ENCODE data around the gene SAMD4B. TPM values are rescaled to one million over a fixed set of nuclear protein-coding genes. Genes with fewer than 3 reads are reported as not detected.
"Not testable (repeated sequence)": the region's sequence is repeated elsewhere in the genome, so short reads cannot be mapped to it uniquely, and the experiment has no call there.

The SAMD4B gene
- total RNA-seq, 4 donors from 2014 or later = 49.1 to 131 (median 75.2) TPM

- intact Hi-C loops (cut with DNase I) = no loop called here
- H3K36me3 ChIP-seq = peaks cover 41 to 100% (median 70%) of the 10 kb centered on the region in 3 donors
- peak overlapping the region in 1 of 4 donors; percentile 10 for H3K27ac ChIP-seq
- H3K27me3 ChIP-seq = no peaks in the 10 kb centered on the region
- 60 to 68% methylated on average over 1 to 3 of the region's 18 CpGs for WGBS, 2 donors
- DNase-seq = no peak
- no peak overlapping the region for H3K4me3 ChIP-seq
- H3K4me1 ChIP-seq = peaks cover 0 to 15% (median 14%) of the 10 kb centered on the region in 3 donors
- H3K9me3 ChIP-seq = no peaks in the 10 kb centered on the region
- TF ChIP-seq, protein P1, sequence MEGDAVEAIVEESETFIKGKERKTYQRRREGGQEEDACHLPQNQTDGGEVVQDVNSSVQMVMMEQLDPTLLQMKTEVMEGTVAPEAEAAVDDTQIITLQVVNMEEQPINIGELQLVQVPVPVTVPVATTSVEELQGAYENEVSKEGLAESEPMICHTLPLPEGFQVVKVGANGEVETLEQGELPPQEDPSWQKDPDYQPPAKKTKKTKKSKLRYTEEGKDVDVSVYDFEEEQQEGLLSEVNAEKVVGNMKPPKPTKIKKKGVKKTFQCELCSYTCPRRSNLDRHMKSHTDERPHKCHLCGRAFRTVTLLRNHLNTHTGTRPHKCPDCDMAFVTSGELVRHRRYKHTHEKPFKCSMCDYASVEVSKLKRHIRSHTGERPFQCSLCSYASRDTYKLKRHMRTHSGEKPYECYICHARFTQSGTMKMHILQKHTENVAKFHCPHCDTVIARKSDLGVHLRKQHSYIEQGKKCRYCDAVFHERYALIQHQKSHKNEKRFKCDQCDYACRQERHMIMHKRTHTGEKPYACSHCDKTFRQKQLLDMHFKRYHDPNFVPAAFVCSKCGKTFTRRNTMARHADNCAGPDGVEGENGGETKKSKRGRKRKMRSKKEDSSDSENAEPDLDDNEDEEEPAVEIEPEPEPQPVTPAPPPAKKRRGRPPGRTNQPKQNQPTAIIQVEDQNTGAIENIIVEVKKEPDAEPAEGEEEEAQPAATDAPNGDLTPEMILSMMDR (IDR thresholded peaks at IDR 0.05) = no peak
- TF ChIP-seq POLR2A (IDR thresholded peaks at IDR 0.05) = no peak
Observed at GRCh38 chr19:39377373-39378362, 35.4 kb downstream of the SAMD4B start.

DNA sequence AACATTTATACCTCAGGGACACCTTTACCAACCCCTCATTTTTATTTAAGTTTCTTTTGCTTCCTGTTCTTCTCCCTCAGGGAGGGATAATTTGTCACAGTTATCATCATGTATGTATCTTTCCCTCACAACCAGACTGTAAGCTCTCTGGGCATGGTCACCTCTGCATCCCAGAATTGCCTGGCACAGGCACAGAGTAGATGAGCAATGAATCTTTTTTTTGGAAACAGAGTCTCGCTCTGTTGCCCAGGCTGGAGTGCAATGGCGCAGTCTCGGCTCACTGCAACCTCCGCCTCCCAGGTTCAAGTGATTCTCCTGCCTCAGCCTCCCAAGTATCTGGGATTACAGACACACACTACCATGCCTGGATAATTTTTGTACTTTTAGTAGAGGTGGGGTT, 37.1 kb downstream of the SAMD4B start:
- H3K9me3 ChIP-seq; H3K27ac ChIP-seq; intact Hi-C loops (cut with DNase I); H3K27me3 ChIP-seq; H3K4me1 ChIP-seq; DNase-seq; H3K4me3 ChIP-seq: not testable (repeated sequence)
- 85 to 100% methylated on average over 2 to 4 of the region's 4 CpGs for WGBS, 2 donors
- H3K36me3 ChIP-seq = peaks cover 48 to 100% (median 70%) of the 10 kb centered on the region in 3 donors

GRCh38 chr19:39379865-39380396, 37.7 kb downstream of the SAMD4B start:
- intact Hi-C loops (cut with DNase I) = no loop called here
- H3K4me3 ChIP-seq = no peak overlapping the region
- H3K9me3 ChIP-seq = no peaks in the 10 kb centered on the region
- no peak for DNase-seq
- H3K27me3 ChIP-seq = no peaks in the 10 kb centered on the region
- WGBS, 2 donors = 91 to 93% methylated on average over 12 to 13 of the region's 14 CpGs
- H3K27ac ChIP-seq = no peak overlapping the region
- peaks cover 48 to 100% (median 70%) of the 10 kb centered on the region in 3 donors for H3K36me3 ChIP-seq
- no peaks in the 10 kb centered on the region for H3K4me1 ChIP-seq
- TF ChIP-seq, protein P1 (IDR thresholded peaks at IDR 0.05) = no peak
- TF ChIP-seq POLR2A (IDR thresholded peaks at IDR 0.05) = no peak

DNA sequence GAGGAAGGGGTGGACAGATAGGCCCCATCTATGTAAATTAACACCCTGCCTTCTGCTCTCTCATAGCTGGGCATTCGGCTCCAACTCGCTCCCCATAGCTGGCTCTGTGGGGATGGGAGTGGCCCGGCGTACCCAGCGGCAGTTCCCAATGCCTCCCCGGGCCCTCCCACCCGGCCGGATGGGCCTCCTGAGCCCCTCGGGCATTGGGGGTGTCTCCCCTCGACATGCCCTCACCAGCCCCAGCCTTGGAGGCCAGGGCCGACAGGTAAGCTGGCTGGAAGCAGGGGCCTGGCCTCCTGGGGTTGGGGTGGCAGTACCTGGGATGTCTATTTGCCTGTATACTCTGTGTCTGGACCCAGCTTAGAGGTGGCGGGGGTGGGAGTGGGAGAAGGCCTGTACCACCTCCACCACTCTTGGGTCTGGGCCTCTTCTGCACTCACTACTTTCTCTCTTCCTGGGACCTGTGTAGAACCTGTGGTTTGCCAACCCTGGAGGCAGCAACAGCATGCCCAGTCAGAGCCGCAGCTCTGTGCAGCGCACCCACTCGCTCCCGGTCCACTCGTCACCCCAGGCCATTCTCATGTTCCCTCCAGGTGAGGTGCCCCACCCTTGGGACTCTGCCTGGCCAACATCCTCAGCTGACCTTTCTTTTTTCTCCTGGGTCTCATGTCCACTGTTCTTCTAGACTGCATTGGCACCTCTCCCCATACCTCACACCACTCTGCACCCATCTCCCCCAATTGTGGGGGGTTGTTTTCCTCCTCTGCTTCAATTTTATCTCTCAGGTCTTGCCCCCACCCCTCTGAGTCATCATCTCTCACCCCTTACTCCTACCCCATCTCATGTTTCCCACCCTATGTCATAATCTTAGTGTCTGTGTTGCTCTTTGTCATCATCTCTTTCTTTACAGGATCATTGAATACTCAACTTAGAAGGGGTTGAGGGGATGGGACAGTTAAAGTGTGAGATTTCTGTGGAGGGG, 38.6 kb downstream of the SAMD4B start:
- intact Hi-C loops (cut with DNase I) = no loop called here
- WGBS, 2 donors = 87 to 89% methylated on average over 6 to 11 of the region's 17 CpGs
- Histone ChIP-seq H3K4me1 (no peaks in the 10 kb centered on the region), H3K27me3 (no peaks in the 10 kb centered on the region), H3K36me3 (peaks cover 46 to 100% (median 65%) of the 10 kb centered on the region in 3 donors), H3K27ac (no peak overlapping the region), H3K4me3 (no peak overlapping the region), H3K9me3 (no peaks in the 10 kb centered on the region)
- DNase-seq = no peak
- no peak for TF ChIP-seq POLR2A (IDR thresholded peaks at IDR 0.05)
- TF ChIP-seq, protein P1 (IDR thresholded peaks at IDR 0.05) = no peak

GRCh38 chr19:39381910-39382611, 39.8 kb downstream of the SAMD4B start:
- Histone ChIP-seq H3K27ac (no peak overlapping the region), H3K4me3 (no peak overlapping the region), H3K27me3 (no peaks in the 10 kb centered on the region), H3K4me1 (no peaks in the 10 kb centered on the region), H3K36me3 (peaks cover 39 to 100% (median 62%) of the 10 kb centered on the region in 3 donors), H3K9me3 (no peaks in the 10 kb centered on the region)
- TF ChIP-seq, protein P1 (IDR thresholded peaks at IDR 0.05) = no peak
- no peak for TF ChIP-seq POLR2A (IDR thresholded peaks at IDR 0.05)
- intact Hi-C loops (cut with DNase I) = no loop called here
- 65 to 70% methylated on average over 10 of the region's 10 CpGs for WGBS, 2 donors
- DNase-seq = no peak
